K562 (cell line): Measurements from ENCODE around the gene CDC45. TPM values are rescaled to one million over a fixed set of nuclear protein-coding genes. Genes with fewer than 3 reads are reported as not detected.

Experiments
- E4F1 ChIP-seq: fragments of 250-450 bp; sonication (Bioruptor Pico); IDR thresholded peaks from 2 replicates; pipeline ENCODE4 v1.5.0; 2021; ENCODE audit warnings: mild to moderate bottlenecking, borderline replicate concordance
- GABPB1 ChIP-seq: sonication (generic); formaldehyde crosslinking; IDR thresholded peaks from 2 replicates; pipeline ENCODE4 v1.8.0; 2022; ENCODE audit warnings: mild to moderate bottlenecking, missing genetic modification reagents
- KAT2B ChIP-seq: IDR thresholded peaks from one replicate; pipeline ENCODE4 v1.6.1; 2012; ENCODE audit warnings: low read depth, mild to moderate bottlenecking, control low read depth, inconsistent platforms, low read length, moderate library complexity
- KLF16 ChIP-seq: IDR thresholded peaks from 2 replicates; pipeline ENCODE4 v1.6.1; 2016; ENCODE audit warnings: antibody characterized with exemption
- MAX ChIP-seq: sonication (generic); formaldehyde crosslinking; IDR thresholded peaks from 2 replicates; pipeline ENCODE4 v1.9.0; 2022; ENCODE audit warnings: mild to moderate bottlenecking, missing genetic modification reagents
- POLR2AphosphoS5 ChIP-seq: IDR thresholded peaks from 2 replicates; pipeline ENCODE4 v1.6.1; 2011; ENCODE audit warnings: mild to moderate bottlenecking, low read depth, low read length, moderate library complexity; ENCODE audit not compliant: control insufficient read depth, insufficient read depth
- POLR2B ChIP-seq: fragments of 450-650 bp; IDR thresholded peaks from 2 replicates; pipeline ENCODE4 v1.6.1; 2018; ENCODE audit warnings: low read depth; ENCODE audit not compliant: partially characterized antibody
- POLR2G ChIP-seq: fragments of 200-400 bp; formaldehyde crosslinking; IDR thresholded peaks from 2 replicates; pipeline ENCODE4 v1.6.1; 2017; ENCODE audit warnings: low read depth, mild to moderate bottlenecking, antibody characterized with exemption, low read length, moderate library complexity
- RBFOX2 ChIP-seq: fragments of 200-400 bp; formaldehyde crosslinking; IDR thresholded peaks from 2 replicates; pipeline ENCODE4 v1.6.1; 2017; ENCODE audit warnings: low read depth, mild to moderate bottlenecking, low read length, moderate library complexity
- SFPQ ChIP-seq: fragments of 200-400 bp; formaldehyde crosslinking; IDR thresholded peaks from 2 replicates; pipeline ENCODE4 v1.6.1; 2017; ENCODE audit warnings: mild to moderate bottlenecking, low read depth, low read length, moderate library complexity
- SOX6 ChIP-seq: fragments of 450-650 bp; IDR thresholded peaks from 2 replicates; pipeline ENCODE4 v1.6.1; 2014; ENCODE audit warnings: mild to moderate bottlenecking
- ZFP91 ChIP-seq: sonication (generic); formaldehyde crosslinking; IDR thresholded peaks from 2 replicates; pipeline ENCODE4 v1.8.0; 2022; ENCODE audit warnings: mild to moderate bottlenecking, missing genetic modification reagents
- polyA plus RNA-seq, 8 experiments: library from polyadenylated mRNA; depleted of rRNA in 4 of 8; stranded (reverse) in 5 of 8; unstranded in 3 of 8; fragments of >200 nt; fragmentation: Nextera tagmentation in 2 of 8; fragmentation: Illumina TruSeq in 1 of 8; extraction: Ambion mirVana in 2 of 8; extraction: Trizol in 1 of 8; gene quantifications; 2 replicates each; pipeline versions ENCODE4 v1.2.1 to v1.2.3, GENCODE V29; 2011 to 2014; ENCODE audit warnings: inconsistent platforms in 1 of 8, missing spikeins in 1 of 8
- total RNA-seq, 7 experiments: library from RNA; depleted of rRNA in 6 of 7; stranded (reverse); fragments of >200 nt in 6 of 7; fragmentation: Illumina TruSeq in 2 of 7; extraction: Trizol in 2 of 7; gene quantifications; 2 replicates each; pipeline versions ENCODE4 v1.2.1 to v1.2.3, GENCODE V29; 2011 to 2021; ENCODE audit warnings: low replicate concordance in 1 of 7

Gene CDC45
- total and polyA plus RNA-seq, 9 of the 15 experiments (the other 6 are each of a cell fraction or from before 2014, with no cell fraction given): 251 to 580 (median 410) TPM

- no peak for TF ChIP-seq E4F1 (CRISPR knock-in tag)
- peak; percentile 16 for TF ChIP-seq POLR2B
- peak; percentile 39; the same call in 1 of the 2 replicates for TF ChIP-seq MAX (CRISPR knock-in tag)
- no peak for TF ChIP-seq SOX6
- TF ChIP-seq GABPB1 (CRISPR knock-in tag): no peak
- TF ChIP-seq RBFOX2: 0 out of 2 replicates have a peak, but pooled peaks have one; percentile 16
- peak; percentile 11 for TF ChIP-seq KAT2B
- TF ChIP-seq KLF16: no peak
- TF ChIP-seq POLR2AphosphoS5: 0 out of 2 replicates have a peak, but pooled peaks have one; percentile 34
- TF ChIP-seq POLR2G: peak; percentile 75
- peak; percentile 25; the same call in 1 of the 2 replicates for TF ChIP-seq ZFP91 (CRISPR knock-in tag)
- TF ChIP-seq SFPQ: no peak
Observed at GRCh38 chr22:19517919-19518611, 38.3 kb downstream of the CDC45 start (continued).
